Suprapubic skin (tissue), 4 donors: Measurements from ENCODE around the gene DUSP3. TPM values are rescaled to one million over a fixed set of nuclear protein-coding genes. Genes with fewer than 3 reads are reported as not detected.
"Not testable (repeated sequence)": the region's sequence is repeated elsewhere in the genome, so short reads cannot be mapped to it uniquely, and the experiment has no call there.

Experiments
- DNase-seq, 2 donors: peaks; one replicate each; pipeline ENCODE4 v3.0.0-alpha.2; 2019; ENCODE audit warnings: low spot score in 2 of 2
- H3K27ac ChIP-seq: fragments of 200-600 bp; sonication (generic); one replicate; pipeline ENCODE4 v1.5.1; 2019
- H3K27me3 ChIP-seq: fragments of 200-600 bp; sonication (generic); one replicate; pipeline ENCODE4 v1.5.1; 2019
- H3K36me3 ChIP-seq: fragments of 200-600 bp; sonication (generic); one replicate; pipeline ENCODE4 v1.5.1; 2019
- H3K4me1 ChIP-seq: fragments of 200-600 bp; sonication (generic); one replicate; pipeline ENCODE4 v1.5.1; 2019
- H3K4me3 ChIP-seq: fragments of 200-600 bp; sonication (generic); one replicate; pipeline ENCODE4 v1.5.1; 2019; ENCODE audit warnings: mild to moderate bottlenecking
- H3K9me3 ChIP-seq: fragments of 200-600 bp; sonication (generic); one replicate; pipeline ENCODE4 v1.5.1; 2019
- EP300 ChIP-seq: sonication (generic); formaldehyde crosslinking; IDR thresholded peaks from one replicate; pipeline ENCODE4 v1.6.1; 2017; ENCODE audit warnings: antibody characterized with exemption
- POLR2A ChIP-seq, 2 donors: fragments of 450-650 bp; IDR thresholded peaks; one replicate each; pipeline ENCODE4 v1.6.1; 2017; ENCODE audit warnings: antibody characterized with exemption in 2 of 2, mild to moderate bottlenecking in 2 of 2, moderate library complexity in 2 of 2
- POLR2AphosphoS5 ChIP-seq, 3 donors: sonication (generic); formaldehyde crosslinking; IDR thresholded peaks; one replicate each; pipeline ENCODE4 v1.6.1; 2017; ENCODE audit warnings: antibody characterized with exemption in 3 of 3
- WGBS: methylation state at CpG from one replicate; pipeline ENCODE4 v1.1.5; 2018; 5-methylcytosine and 5-hydroxymethylcytosine counted together
- total RNA-seq, 4 donors: library from RNA; depleted of rRNA; stranded (reverse); fragments of >200 nt; gene quantifications; one replicate each; pipeline ENCODE4 v1.1.0, GENCODE V29; 2016
- TF ChIP-seq, protein P1 (sequence below), 2 donors: fragments of 200-600 bp in 1 of 2; fragments of 450-650 bp in 1 of 2; sonication (generic) in 1 of 2; IDR thresholded peaks; one replicate each; pipeline ENCODE4 v1.5.1; 2016 to 2019; ENCODE audit warnings: antibody characterized with exemption in 2 of 2, mild to moderate bottlenecking in 1 of 2, moderate library complexity in 1 of 2

DUSP3 gene
- total RNA-seq, 4 donors from 2014 or later, result 34.8 to 48.5 (median 42.7) TPM

DNA sequence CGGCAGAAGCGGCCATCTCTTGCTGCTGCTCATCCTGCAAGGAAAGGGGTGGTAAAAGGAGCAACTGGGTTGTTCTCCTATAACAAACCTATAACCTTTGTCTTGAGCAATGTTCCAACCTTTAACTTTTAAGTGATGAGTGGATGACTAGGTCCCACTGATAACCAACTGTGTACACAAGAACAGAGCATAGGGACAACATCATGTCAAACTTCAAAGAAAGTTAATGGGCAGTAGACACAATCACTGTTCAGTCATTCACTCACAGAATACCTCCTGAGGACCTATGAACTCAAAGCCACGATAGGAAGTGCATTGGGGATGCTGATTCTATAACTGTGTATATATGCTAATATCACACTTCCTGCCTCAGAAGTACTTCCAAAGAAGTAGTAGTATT is 23.1 kb upstream of the DUSP3 start:
- DNase-seq, result no peak
- WGBS, result 89% methylated on average over 3 of the region's 3 CpGs
- Histone ChIP-seq H3K27me3 (no peaks in the 10 kb centered on the region), H3K36me3 (peaks cover 13% of the 10 kb centered on the region), H3K4me1 (no peaks in the 10 kb centered on the region), H3K4me3 (no peak overlapping the region), H3K27ac (no peak overlapping the region), H3K9me3 (no peaks in the 10 kb centered on the region)
- no peak for TF ChIP-seq EP300
- no peak for TF ChIP-seq POLR2A (IDR thresholded peaks at IDR 0.05)

DNA sequence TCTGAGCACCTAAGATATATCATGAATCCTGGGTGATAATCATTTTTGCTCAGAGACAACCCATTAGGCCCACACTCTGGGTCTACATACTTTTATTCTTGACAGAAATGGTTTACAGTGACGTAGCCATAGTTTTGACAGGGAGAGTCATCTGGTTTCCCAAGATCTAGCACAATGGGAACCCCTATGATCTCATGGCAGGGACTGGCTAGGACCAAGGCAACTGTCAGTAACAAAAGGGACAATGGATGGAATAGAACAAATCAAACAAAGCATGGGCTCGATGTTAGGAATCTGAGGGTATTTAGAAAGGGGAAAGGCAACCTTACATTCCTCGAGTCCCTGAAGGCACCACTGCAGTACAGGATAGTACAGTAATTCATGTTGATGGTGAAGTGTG is 22.0 kb upstream of the DUSP3 start:
- WGBS, result 93% methylated on average over 3 of the region's 3 CpGs
- Histone ChIP-seq H3K36me3 (peaks cover 13% of the 10 kb centered on the region), H3K4me1 (no peaks in the 10 kb centered on the region), H3K27me3 (no peaks in the 10 kb centered on the region), H3K9me3 (no peaks in the 10 kb centered on the region), H3K27ac (no peak overlapping the region), H3K4me3 (no peak overlapping the region)
- TF ChIP-seq POLR2AphosphoS5 (IDR thresholded peaks at IDR 0.05) (no peak), EP300 (no peak), POLR2A (IDR thresholded peaks at IDR 0.05) (no peak)
- TF ChIP-seq, protein P1, sequence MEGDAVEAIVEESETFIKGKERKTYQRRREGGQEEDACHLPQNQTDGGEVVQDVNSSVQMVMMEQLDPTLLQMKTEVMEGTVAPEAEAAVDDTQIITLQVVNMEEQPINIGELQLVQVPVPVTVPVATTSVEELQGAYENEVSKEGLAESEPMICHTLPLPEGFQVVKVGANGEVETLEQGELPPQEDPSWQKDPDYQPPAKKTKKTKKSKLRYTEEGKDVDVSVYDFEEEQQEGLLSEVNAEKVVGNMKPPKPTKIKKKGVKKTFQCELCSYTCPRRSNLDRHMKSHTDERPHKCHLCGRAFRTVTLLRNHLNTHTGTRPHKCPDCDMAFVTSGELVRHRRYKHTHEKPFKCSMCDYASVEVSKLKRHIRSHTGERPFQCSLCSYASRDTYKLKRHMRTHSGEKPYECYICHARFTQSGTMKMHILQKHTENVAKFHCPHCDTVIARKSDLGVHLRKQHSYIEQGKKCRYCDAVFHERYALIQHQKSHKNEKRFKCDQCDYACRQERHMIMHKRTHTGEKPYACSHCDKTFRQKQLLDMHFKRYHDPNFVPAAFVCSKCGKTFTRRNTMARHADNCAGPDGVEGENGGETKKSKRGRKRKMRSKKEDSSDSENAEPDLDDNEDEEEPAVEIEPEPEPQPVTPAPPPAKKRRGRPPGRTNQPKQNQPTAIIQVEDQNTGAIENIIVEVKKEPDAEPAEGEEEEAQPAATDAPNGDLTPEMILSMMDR (IDR thresholded peaks at IDR 0.05), result no peak
- no peak for DNase-seq

DNA sequence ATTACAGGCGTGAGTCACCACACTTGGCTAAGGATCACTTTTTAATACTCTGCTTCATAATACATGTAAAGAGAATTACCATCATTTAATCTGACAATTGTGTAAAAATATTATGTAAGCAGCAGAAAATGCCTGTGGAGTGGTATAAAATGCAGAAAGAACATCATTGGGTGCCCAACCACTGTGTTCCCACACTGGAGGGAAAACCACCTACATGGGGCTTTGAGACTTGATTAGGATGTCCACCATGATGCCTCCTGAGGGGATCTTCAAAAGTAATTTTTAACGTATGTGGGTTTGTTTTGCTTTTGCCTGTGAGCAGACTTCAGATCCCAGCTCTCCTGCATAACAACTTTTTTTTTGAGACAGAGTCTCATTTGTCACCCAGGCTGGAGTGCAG is 20.3 kb upstream of the DUSP3 start:
- no peak for TF ChIP-seq POLR2AphosphoS5 (IDR thresholded peaks at IDR 0.05)
- no peak for TF ChIP-seq POLR2A (IDR thresholded peaks at IDR 0.05)
- no peak for TF ChIP-seq EP300
- TF ChIP-seq, protein P1 (IDR thresholded peaks at IDR 0.05), result no peak
- 79% methylated on average over 2 of the region's 2 CpGs for WGBS
- H3K4me3 ChIP-seq, result no peak overlapping the region
- no peaks in the 10 kb centered on the region for H3K9me3 ChIP-seq
- peaks cover 13% of the 10 kb centered on the region for H3K36me3 ChIP-seq
- no peak for DNase-seq
- no peaks in the 10 kb centered on the region for H3K4me1 ChIP-seq
- no peaks in the 10 kb centered on the region for H3K27me3 ChIP-seq
- no peak overlapping the region for H3K27ac ChIP-seq

DNA sequence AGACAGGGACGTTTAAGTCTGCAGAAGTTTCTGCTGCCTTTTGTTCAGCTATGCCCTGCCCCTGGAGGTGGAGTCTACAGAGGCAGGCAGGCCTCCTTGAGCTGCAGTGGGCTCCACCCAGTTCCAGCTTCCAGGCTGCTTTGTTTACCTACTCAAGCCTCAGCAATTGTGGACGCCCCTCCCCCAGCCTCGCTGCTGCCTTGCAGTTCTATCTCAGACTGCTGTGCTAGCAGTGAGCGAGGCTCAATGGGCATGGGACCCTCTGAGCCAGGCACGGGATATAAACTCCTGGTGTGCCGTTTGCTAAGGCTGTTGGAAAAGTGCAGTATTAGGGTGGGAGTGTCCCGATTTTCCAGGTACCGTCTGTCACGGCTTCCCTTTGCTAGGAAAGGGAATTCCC is 19.2 kb upstream of the DUSP3 start:
- not testable (repeated sequence) for H3K27me3 ChIP-seq, H3K4me3 ChIP-seq, H3K27ac ChIP-seq, DNase-seq, H3K36me3 ChIP-seq, H3K9me3 ChIP-seq, H3K4me1 ChIP-seq
- WGBS, result 70% methylated on average over 2 of the region's 9 CpGs

DNA sequence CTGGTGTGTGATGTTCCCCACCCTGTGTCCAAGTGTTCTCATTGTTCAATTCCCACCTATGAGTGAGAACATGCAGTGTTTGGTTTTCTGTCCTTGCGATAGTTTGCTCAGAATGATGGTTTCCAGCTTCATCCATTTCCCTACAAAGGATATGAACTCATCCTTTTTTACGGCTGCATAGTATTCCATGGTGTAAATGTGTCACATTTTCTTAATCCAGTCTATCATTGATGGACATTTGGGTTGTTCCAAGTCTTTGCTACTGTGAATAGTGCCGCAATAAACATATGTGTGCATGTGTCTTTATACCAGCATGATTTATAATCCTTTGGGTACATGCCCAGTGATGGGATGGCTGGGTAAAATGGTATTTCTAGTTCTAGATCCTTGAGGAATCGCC is 13.9 kb upstream of the DUSP3 start:
- not testable (repeated sequence) for H3K9me3 ChIP-seq, H3K36me3 ChIP-seq, H3K27ac ChIP-seq, DNase-seq, H3K27me3 ChIP-seq, H3K4me3 ChIP-seq
- peaks cover 14% of the 10 kb centered on the region for H3K4me1 ChIP-seq
- WGBS, result 78% methylated on average over 4 of the region's 4 CpGs

DNA sequence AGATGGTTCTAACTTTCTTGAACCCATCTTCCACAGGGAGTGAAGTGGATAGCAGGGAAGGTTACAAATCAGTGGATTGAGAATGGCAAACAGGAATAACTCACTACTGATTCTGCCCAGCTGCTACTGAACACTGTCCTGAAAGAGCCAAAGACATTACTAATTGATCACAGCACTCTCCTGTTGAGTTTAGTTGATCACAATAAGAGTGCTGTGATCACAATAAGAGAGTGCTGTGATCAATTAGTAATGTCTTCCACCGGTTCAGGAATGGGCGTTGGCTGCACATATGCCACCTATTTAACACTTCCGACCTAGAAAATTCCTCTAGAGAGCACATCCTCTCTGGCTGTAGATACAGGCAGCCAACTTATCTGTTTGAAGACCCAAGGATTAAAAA is 12.8 kb upstream of the DUSP3 start:
- Histone ChIP-seq H3K9me3 (no peaks in the 10 kb centered on the region), H3K4me3 (no peak overlapping the region), H3K27me3 (no peaks in the 10 kb centered on the region), H3K27ac (no peak overlapping the region), H3K4me1 (peaks cover 14% of the 10 kb centered on the region), H3K36me3 (no peaks in the 10 kb centered on the region)
- WGBS, result 20% methylated on average over 3 of the region's 3 CpGs
- DNase-seq, result no peak
- TF ChIP-seq POLR2A (IDR thresholded peaks at IDR 0.05), result no peak
- TF ChIP-seq, protein P1 (IDR thresholded peaks at IDR 0.05), result no peak
- no peak for TF ChIP-seq EP300
- TF ChIP-seq POLR2AphosphoS5 (IDR thresholded peaks at IDR 0.05), result no peak

DNA sequence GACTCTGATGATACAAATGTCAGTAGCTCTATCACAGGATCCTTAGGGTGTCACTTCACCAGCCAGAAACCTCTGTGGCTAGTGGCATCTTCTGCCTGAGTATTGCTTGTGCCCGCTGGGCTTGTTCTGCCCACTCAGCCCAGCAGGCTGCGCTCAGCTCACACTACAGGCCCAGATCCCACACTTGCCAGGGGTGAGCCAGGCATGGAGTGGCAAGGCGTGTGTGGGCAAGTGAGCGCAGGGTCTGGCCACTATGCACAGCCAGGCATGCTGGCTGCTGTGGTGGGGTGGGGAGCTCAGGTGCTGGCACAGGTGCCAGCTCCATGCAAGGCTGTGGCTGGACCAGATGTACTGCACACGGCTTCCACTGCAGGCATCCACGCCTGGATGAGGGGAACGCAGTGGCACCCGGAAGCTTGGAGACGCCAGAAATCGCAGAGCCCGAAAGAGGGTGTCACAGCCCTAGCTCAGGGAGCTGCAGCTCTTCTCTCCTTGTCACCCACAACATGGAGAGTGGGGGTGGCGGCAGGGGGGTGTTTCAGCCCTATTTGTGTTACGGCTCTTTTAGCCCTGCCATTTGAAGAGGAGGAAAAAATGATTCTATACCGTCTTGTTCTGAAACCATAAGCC is 11.6 kb upstream of the DUSP3 start:
- no peak for DNase-seq
- Histone ChIP-seq H3K27ac (no peak overlapping the region), H3K4me1 (peaks cover 14% of the 10 kb centered on the region), H3K36me3 (no peaks in the 10 kb centered on the region), H3K27me3 (no peaks in the 10 kb centered on the region), H3K4me3 (no peak overlapping the region), H3K9me3 (no peaks in the 10 kb centered on the region)
- WGBS, result 58% methylated on average over 12 of the region's 14 CpGs
- no peak for TF ChIP-seq EP300
- TF ChIP-seq POLR2A (IDR thresholded peaks at IDR 0.05), result no peak
- TF ChIP-seq POLR2AphosphoS5 (IDR thresholded peaks at IDR 0.05), result no peak
- TF ChIP-seq, protein P1 (IDR thresholded peaks at IDR 0.05), result peak in 1 of 2 donors; percentile 38
